H1 (cell line): ENCODE data around the gene NXT1. TPM values are rescaled to one million over a fixed set of nuclear protein-coding genes. Genes with fewer than 3 reads are reported as not detected.

Source experiments
- CTCF ChIA-PET: fragments of 300-600 bp; sonication (Branson Sonifier 250); formaldehyde crosslinking; loops from one replicate; lab custom pipeline; 2021; ENCODE audit not compliant: partially characterized antibody; lab: Charles Lee
- POLR2A ChIA-PET: fragments of 300-600 bp; sonication (Branson Sonifier 250); formaldehyde crosslinking; loops from one replicate; lab custom pipeline; 2021; ENCODE audit warnings: inconsistent platforms; ENCODE audit not compliant: partially characterized antibody; lab: Charles Lee
- DNase-seq, 2 experiments: peaks; one replicate each; pipeline versions ENCODE4 v3.0.0 to v3.0.0-alpha.2; 2010 to 2022; ENCODE audit warnings: low spot score in 2 of 2, low read depth in 1 of 2, mixed read lengths in 1 of 2
- FAIRE-seq: peaks from 2 replicates; lab custom pipeline; 2011; peaks lifted over from hg19 to GRCh38; lab: Jason Lieb, UNC
- H2AFZ ChIP-seq: 2 replicates; pipeline ENCODE4 v1.8.1; 2012; ENCODE audit warnings: low read length, inconsistent platforms
- H2AK5ac ChIP-seq: 2 replicates; pipeline ENCODE4 v1.6.1; 2013; ENCODE audit warnings: low read depth, low read length
- H2BK120ac ChIP-seq: replicated peaks from 2 replicates; pipeline ENCODE3; 2013; ENCODE audit warnings: low read depth, low read length, inconsistent platforms
- H2BK12ac ChIP-seq: 2 replicates; pipeline ENCODE4 v1.6.1; 2013; ENCODE audit warnings: low read depth, low read length
- H2BK15ac ChIP-seq: 2 replicates; pipeline ENCODE4 v1.6.1; 2013; ENCODE audit warnings: low read length
- H2BK20ac ChIP-seq: 2 replicates; pipeline ENCODE4 v1.6.1; 2013; ENCODE audit warnings: low read length
- H2BK5ac ChIP-seq: 2 replicates; pipeline ENCODE4 v1.6.1; 2013; ENCODE audit warnings: low read depth, low read length
- H3K14ac ChIP-seq: 2 replicates; pipeline ENCODE4 v1.6.1; 2013; ENCODE audit warnings: inconsistent platforms; ENCODE audit not compliant: insufficient read length
- H3K18ac ChIP-seq: 2 replicates; pipeline ENCODE4 v1.6.1; 2013; ENCODE audit warnings: low read length; ENCODE audit errors: extremely low read depth
- H3K23ac ChIP-seq: 2 replicates; pipeline ENCODE4 v1.6.1; 2013; ENCODE audit warnings: inconsistent platforms; ENCODE audit not compliant: insufficient read length
- H3K23me2 ChIP-seq: 2 replicates; pipeline ENCODE4 v1.6.1; 2013; ENCODE audit warnings: low read depth, low read length
- H3K27ac ChIP-seq: 2 replicates; pipeline ENCODE4 v1.6.1; 2011; ENCODE audit warnings: low read depth, low read length, inconsistent platforms
- H3K27me3 ChIP-seq, 4 experiments: replicated peaks in 1 of 4; 1 replicate in 1 of 4; 2 replicates in 3 of 4; pipeline versions ENCODE4 v1.6.1 to v1.8.1; 2011 to 2013; ENCODE audit warnings: low read length in 3 of 4, mild to moderate bottlenecking in 3 of 4, inconsistent platforms in 2 of 4, mixed read lengths in 2 of 4, moderate library complexity in 1 of 4; ENCODE audit not compliant: control insufficient read depth in 3 of 4, insufficient read depth in 3 of 4; ENCODE audit errors: extremely low read depth in 1 of 4
- H3K36me3 ChIP-seq, 4 experiments: 2 replicates each; pipeline versions ENCODE4 v1.6.1 to v1.8.1; 2011 to 2013; ENCODE audit warnings: mild to moderate bottlenecking in 4 of 4, low read length in 3 of 4, moderate library complexity in 2 of 4, control low read depth in 1 of 4, inconsistent platforms in 1 of 4; ENCODE audit not compliant: insufficient read depth in 4 of 4, control insufficient read depth in 2 of 4
- H3K4ac ChIP-seq: replicated peaks from 2 replicates; pipeline ENCODE3; 2013; ENCODE audit warnings: low read length, low read depth, mixed read lengths, inconsistent platforms; ENCODE audit not compliant: insufficient read length
- H3K4me1 ChIP-seq, 4 experiments: replicated peaks in 1 of 4; 1 replicate in 1 of 4; 2 replicates in 3 of 4; pipeline versions ENCODE4 v1.6.1 to v1.8.1; 2011 to 2013; ENCODE audit warnings: low read length in 3 of 4, inconsistent platforms in 2 of 4, mixed read lengths in 1 of 4; ENCODE audit not compliant: insufficient read depth in 4 of 4, control insufficient read depth in 3 of 4
- H3K4me2 ChIP-seq, 2 experiments: 2 replicates each; pipeline versions ENCODE4 v1.6.1 to v1.8.1; 2011 to 2013; ENCODE audit warnings: low read depth in 2 of 2, low read length in 2 of 2, control low read depth in 1 of 2, inconsistent platforms in 1 of 2, mild to moderate bottlenecking in 1 of 2; ENCODE audit not compliant: insufficient read depth in 1 of 2
- H3K4me3 ChIP-seq, 4 experiments: fragments of 200-600, 300-600 bp in 1 of 4; sonication (generic), shearing (Covaris generic), sonication (Bioruptor Twin) in 1 of 4; 2 replicates each; pipeline versions ENCODE4 v1.5.1 to v1.8.1; 2011 to 2016; ENCODE audit warnings: low read length in 4 of 4, low read depth in 3 of 4, control low read depth in 2 of 4, inconsistent platforms in 2 of 4, mild to moderate bottlenecking in 2 of 4, mixed read lengths in 1 of 4, moderate library complexity in 1 of 4; ENCODE audit not compliant: insufficient read depth in 2 of 4; ENCODE audit errors: extremely low read depth in 1 of 4
- H3K56ac ChIP-seq: replicated peaks from 2 replicates; pipeline ENCODE3; 2013; ENCODE audit warnings: low read depth, mild to moderate bottlenecking, mixed read lengths, low read length, inconsistent platforms; ENCODE audit not compliant: insufficient read length
- H3K79me1 ChIP-seq: 2 replicates; pipeline ENCODE4 v1.6.1; 2013; ENCODE audit warnings: low read depth, low read length, control low read depth
- H3K79me2 ChIP-seq, 2 experiments: 2 replicates each; pipeline versions ENCODE4 v1.6.1 to v1.8.1; 2012 to 2013; ENCODE audit warnings: low read length in 2 of 2, mild to moderate bottlenecking in 2 of 2, inconsistent platforms in 1 of 2; ENCODE audit not compliant: insufficient read depth in 2 of 2, control insufficient read depth in 1 of 2
- H3K9ac ChIP-seq, 4 experiments: replicated peaks in 1 of 4; 1 replicate in 1 of 4; 2 replicates in 3 of 4; pipeline versions ENCODE4 v1.6.1 to v1.8.1; 2011 to 2013; ENCODE audit warnings: low read depth in 3 of 4, low read length in 3 of 4, control low read depth in 2 of 4, mild to moderate bottlenecking in 2 of 4, moderate library complexity in 2 of 4, inconsistent platforms in 1 of 4; ENCODE audit errors: extremely low read depth in 1 of 4
- H3K9me3 ChIP-seq, 2 experiments: 2 replicates each; pipeline versions ENCODE4 v1.6.1 to v1.8.1; 2012 to 2013; ENCODE audit warnings: mild to moderate bottlenecking in 2 of 2, moderate library complexity in 2 of 2, control low read depth in 1 of 2, inconsistent platforms in 1 of 2, low read depth in 1 of 2, low read length in 1 of 2, mixed read lengths in 1 of 2; ENCODE audit not compliant: insufficient read depth in 2 of 2
- H4K20me1 ChIP-seq, 2 experiments: replicated peaks in 1 of 2; 2 replicates each; pipeline versions ENCODE3 to v1.8.1; 2011 to 2013; ENCODE audit warnings: inconsistent platforms in 2 of 2, low read length in 2 of 2, mild to moderate bottlenecking in 1 of 2; ENCODE audit not compliant: insufficient read depth in 2 of 2, control insufficient read depth in 1 of 2
- H4K5ac ChIP-seq: 2 replicates; pipeline ENCODE4 v1.6.1; 2013; ENCODE audit warnings: low read length, low read depth, mixed read lengths, inconsistent platforms; ENCODE audit not compliant: insufficient read length
- H4K8ac ChIP-seq: 2 replicates; pipeline ENCODE4 v1.8.0; 2013; ENCODE audit warnings: mild to moderate bottlenecking, moderate library complexity, low read length, inconsistent platforms; ENCODE audit not compliant: insufficient read depth; ENCODE audit errors: extremely low read depth
- H4K91ac ChIP-seq: replicated peaks from 2 replicates; pipeline ENCODE3; 2013; ENCODE audit warnings: low read length, mixed read lengths, inconsistent platforms; ENCODE audit not compliant: insufficient read length
- MAFK ChIP-seq: IDR thresholded peaks from 2 replicates; pipeline ENCODE4 v1.6.1; 2012; ENCODE audit warnings: low read depth, mild to moderate bottlenecking, improper control_type of control experiment, low read length
- POLR2AphosphoS5 ChIP-seq: IDR thresholded peaks from 2 replicates; pipeline ENCODE4 v1.6.1; 2011; ENCODE audit warnings: low read depth, low read length
- RAD21 ChIP-seq, 2 experiments: IDR thresholded peaks in 1 of 2; conservative IDR thresholded peaks in 1 of 2; 2 replicates each; pipeline ENCODE4 v1.6.1; 2011; ENCODE audit warnings: low read depth in 2 of 2, low read length in 2 of 2, improper control_type of control experiment in 1 of 2, inconsistent platforms in 1 of 2, mild to moderate bottlenecking in 1 of 2, moderate library complexity in 1 of 2
- WGBS, 2 experiments: shearing (Covaris generic) in 1 of 2; methylation state at CpG; one replicate each; pipeline versions ENCODE4 v1.1.6 to v1.1.7; 2013 to 2015; ENCODE audit warnings: low lambda C conversion rate in 2 of 2, mixed read lengths in 2 of 2, inconsistent platforms in 1 of 2, low coverage in 1 of 2, missing lambda C conversion rate in 1 of 2; ENCODE audit not compliant: insufficient replicate concordance in 2 of 2, insufficient coverage in 1 of 2, insufficient read length in 1 of 2; ENCODE audit errors: extremely low coverage in 1 of 2, missing lambda C conversion rate in 1 of 2; 5-methylcytosine and 5-hydroxymethylcytosine counted together
- polyA plus RNA-seq, 7 experiments: library from polyadenylated mRNA; depleted of rRNA in 3 of 7; stranded (reverse) in 5 of 7; unstranded in 2 of 7; fragments of >200 nt in 5 of 7; fragments of 200-250 nt in 2 of 7; gene quantifications; 1 replicate in 5 of 7; 2 replicates in 1 of 7; 4 replicates in 1 of 7; pipeline versions ENCODE4 v1.2.1 to v1.2.3, GENCODE V29; 2011 to 2013; ENCODE audit warnings: missing spikeins in 2 of 7, mixed read lengths in 2 of 7
- total RNA-seq: library from RNA; stranded (reverse); fragmentation: NEBNext Ultra II Directional; extraction: Animal tissue kit (Norgen Biotek cat#: 25700); gene quantifications from 2 replicates; pipeline ENCODE4 v1.2.1, GENCODE V29; 2021
- TF ChIP-seq, protein P1 (sequence below), 3 experiments: IDR thresholded peaks; 1 replicate in 2 of 3; 2 replicates in 1 of 3; pipeline versions ENCODE4 v1.5.1 to v1.6.1; 2011; ENCODE audit warnings: low read length in 3 of 3, mild to moderate bottlenecking in 3 of 3, inconsistent platforms in 2 of 3, low read depth in 1 of 3, moderate library complexity in 1 of 3; ENCODE audit not compliant: insufficient read depth in 1 of 3; ENCODE audit errors: control extremely low read depth in 1 of 3

The NXT1 gene
- total and polyA plus RNA-seq, 2 of the 8 experiments (the other 6 are each of a cell fraction or from before 2014, with no cell fraction given), result 23.1 to 26.5 TPM

DNA sequence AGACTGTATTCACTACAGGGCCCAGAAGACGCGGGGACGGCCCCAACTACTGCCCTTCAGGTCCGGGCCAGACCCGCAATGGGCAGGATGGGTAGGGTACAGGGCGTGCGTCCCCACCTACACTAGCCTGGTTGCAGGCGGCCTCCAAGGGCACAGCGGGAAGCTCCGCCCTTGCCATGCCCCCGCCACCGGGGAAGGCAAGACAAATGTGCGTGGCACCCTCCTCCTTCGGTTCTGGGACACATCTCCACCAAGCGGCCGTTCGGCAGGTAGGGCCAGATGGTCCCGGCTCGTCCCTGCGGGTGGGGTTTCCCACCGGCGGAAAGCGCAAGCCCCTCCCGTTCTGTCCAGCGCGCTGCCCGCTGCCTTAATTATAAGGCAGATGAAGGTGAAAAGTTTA, 5.6 kb downstream of the NXT1 start:
- WGBS, 2 experiments, result 31% methylated on average over 27 of the region's 27 CpGs; no CpG with 5 or more reads in 1 of the 2 experiments
- H3K9me3 ChIP-seq, result no peaks in the 10 kb centered on the region
- no peaks in the 10 kb centered on the region for H3K27me3 ChIP-seq
- no peak overlapping the region for H4K91ac ChIP-seq
- H2AFZ ChIP-seq, result no peak overlapping the region
- no peak overlapping the region for H2BK15ac ChIP-seq
- no peak for FAIRE-seq
- H2BK120ac ChIP-seq, result no peak overlapping the region
- H3K4ac ChIP-seq, result no peak overlapping the region
- H4K8ac ChIP-seq, result peak overlapping the region; percentile 45; the same call in 1 of the 2 replicates
- no peak overlapping the region for H2BK20ac ChIP-seq
- no peak overlapping the region for H2BK12ac ChIP-seq
- H3K9ac ChIP-seq, result no peak overlapping the region
- H3K23me2 ChIP-seq, result peaks cover 8% of the 10 kb centered on the region; the same call in 1 of the 2 replicates
- peaks cover 1 to 9% (median 7%) of the 10 kb centered on the region in 4 experiments; a peak in 5 of 7 replicates for H3K4me1 ChIP-seq
- H4K20me1 ChIP-seq, result peaks cover 0 to 9% of the 10 kb centered on the region in 2 experiments
- no peak overlapping the region for H3K27ac ChIP-seq
- H2BK5ac ChIP-seq, result no peak overlapping the region
- H3K56ac ChIP-seq, result no peak overlapping the region
- no peak overlapping the region for H2AK5ac ChIP-seq
- H3K4me2 ChIP-seq, result peak overlapping the region; percentile 92 to 98
- H3K4me3 ChIP-seq, result peak overlapping the region; percentile 0 to 95 (median 17); a peak in 4 of 8 replicates
- no peak overlapping the region for H3K18ac ChIP-seq
- ChIA-PET POLR2A (interaction anchor here (1.0 to 1.5 kb wide), 2 partner anchors 9 to 552 kb away, joined by 3 to 5 read pairs; no protein-coding TSS in a partner anchor), CTCF (interaction anchor here (1.0 to 1.5 kb wide), 3 partner anchors 67 to 1018 kb away, joined by 3 to 4 read pairs (median 4); no protein-coding TSS in a partner anchor)
- peaks cover 7 to 25% of the 10 kb centered on the region in 2 experiments; a peak in 3 of 4 replicates for H3K79me2 ChIP-seq
- peak; percentile 22; a peak in 2 of 4 replicates for TF ChIP-seq RAD21 (IDR thresholded peaks at IDR 0.05 in 1 of 2, conservative IDR thresholded peaks at IDR 0.05 in 1 of 2; ENCODE audit: low read depth in 2 of 2, low read length in 2 of 2)
- TF ChIP-seq, protein P1, sequence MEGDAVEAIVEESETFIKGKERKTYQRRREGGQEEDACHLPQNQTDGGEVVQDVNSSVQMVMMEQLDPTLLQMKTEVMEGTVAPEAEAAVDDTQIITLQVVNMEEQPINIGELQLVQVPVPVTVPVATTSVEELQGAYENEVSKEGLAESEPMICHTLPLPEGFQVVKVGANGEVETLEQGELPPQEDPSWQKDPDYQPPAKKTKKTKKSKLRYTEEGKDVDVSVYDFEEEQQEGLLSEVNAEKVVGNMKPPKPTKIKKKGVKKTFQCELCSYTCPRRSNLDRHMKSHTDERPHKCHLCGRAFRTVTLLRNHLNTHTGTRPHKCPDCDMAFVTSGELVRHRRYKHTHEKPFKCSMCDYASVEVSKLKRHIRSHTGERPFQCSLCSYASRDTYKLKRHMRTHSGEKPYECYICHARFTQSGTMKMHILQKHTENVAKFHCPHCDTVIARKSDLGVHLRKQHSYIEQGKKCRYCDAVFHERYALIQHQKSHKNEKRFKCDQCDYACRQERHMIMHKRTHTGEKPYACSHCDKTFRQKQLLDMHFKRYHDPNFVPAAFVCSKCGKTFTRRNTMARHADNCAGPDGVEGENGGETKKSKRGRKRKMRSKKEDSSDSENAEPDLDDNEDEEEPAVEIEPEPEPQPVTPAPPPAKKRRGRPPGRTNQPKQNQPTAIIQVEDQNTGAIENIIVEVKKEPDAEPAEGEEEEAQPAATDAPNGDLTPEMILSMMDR (IDR thresholded peaks at IDR 0.05; ENCODE audit: control extremely low read depth in 1 of 3, insufficient read depth in 1 of 3, low read depth in 1 of 3, low read length in 3 of 3), result peak in 2 of 3 experiments; percentile 30 to 44; a peak in 3 of 4 replicates
- no peak for TF ChIP-seq MAFK
- peak; percentile 30; the same call in 1 of the 2 replicates for TF ChIP-seq POLR2AphosphoS5
- H4K5ac ChIP-seq, result no peak overlapping the region
- DNase-seq, result peak in 1 of 2 experiments; percentile 70
- peaks cover 3% of the 10 kb centered on the region; the same call in 1 of the 2 replicates for H3K79me1 ChIP-seq
- H3K14ac ChIP-seq, result no peak overlapping the region
- peaks cover 0 to 9% (median 9%) of the 10 kb centered on the region in 4 experiments; a peak in 6 of 8 replicates for H3K36me3 ChIP-seq
- H3K23ac ChIP-seq, result no peak overlapping the region
